ENCODE measurements around the gene IDH3A. TPM values are rescaled to one million over a fixed set of nuclear protein-coding genes. Genes with fewer than 3 reads are reported as not detected.

Gene IDH3A
- total RNA-seq, 1 experiment from 2014 or later: 111 TPM

DNA sequence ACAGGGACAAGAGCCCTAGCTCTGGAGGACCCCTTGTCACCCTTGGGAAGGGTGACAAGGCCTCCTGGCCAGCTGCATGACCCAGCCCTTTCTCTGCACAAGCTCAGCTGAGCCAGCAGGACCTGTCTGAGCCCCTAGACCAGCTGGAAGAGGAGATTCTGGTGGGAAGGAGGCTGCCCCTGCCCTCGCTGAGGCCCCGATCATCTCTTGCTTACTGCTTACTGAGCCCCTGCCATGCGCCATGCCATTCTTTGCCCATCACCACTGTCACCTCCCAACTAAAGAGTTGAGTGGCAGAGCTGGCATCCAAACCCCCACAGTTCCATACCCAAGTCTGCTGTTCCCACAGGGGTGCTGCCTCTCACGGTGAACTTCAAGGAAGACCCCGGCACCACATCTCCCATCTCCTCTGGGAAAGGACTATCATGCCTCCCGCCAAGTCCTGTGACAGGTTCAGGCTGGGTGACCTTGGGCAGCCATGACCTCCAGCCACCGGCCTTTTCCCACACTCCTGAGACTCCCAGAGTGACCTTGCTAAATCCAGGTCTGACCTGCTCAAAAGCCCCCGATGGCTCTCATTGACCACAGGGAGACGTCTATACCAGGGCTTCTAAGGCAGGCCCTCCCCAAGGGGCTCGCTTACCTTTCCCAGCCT, 51.2 kb downstream of the IDH3A start:
- Mint-ChIP-seq H3K4me1 (ENCODE audit: low read depth, unreplicated experiment) (no peaks in the 10 kb centered on the region), H3K4me3 (ENCODE audit: low read depth, unreplicated experiment) (no peak overlapping the region), H3K36me3 (ENCODE audit: insufficient read depth, unreplicated experiment) (no peaks in the 10 kb centered on the region), H3K27me3 (ENCODE audit: unreplicated experiment) (peaks cover 37% of the 10 kb centered on the region), H3K27ac (ENCODE audit: unreplicated experiment) (no peak overlapping the region), H3K9me3 (ENCODE audit: low read depth, unreplicated experiment) (no peaks in the 10 kb centered on the region)
- intact Hi-C loops (cut with micrococcal nuclease; ENCODE audit: unreplicated experiment): no loop called here
- CTCF ChIA-PET: no interaction called here
- TF ChIP-seq, protein P1, sequence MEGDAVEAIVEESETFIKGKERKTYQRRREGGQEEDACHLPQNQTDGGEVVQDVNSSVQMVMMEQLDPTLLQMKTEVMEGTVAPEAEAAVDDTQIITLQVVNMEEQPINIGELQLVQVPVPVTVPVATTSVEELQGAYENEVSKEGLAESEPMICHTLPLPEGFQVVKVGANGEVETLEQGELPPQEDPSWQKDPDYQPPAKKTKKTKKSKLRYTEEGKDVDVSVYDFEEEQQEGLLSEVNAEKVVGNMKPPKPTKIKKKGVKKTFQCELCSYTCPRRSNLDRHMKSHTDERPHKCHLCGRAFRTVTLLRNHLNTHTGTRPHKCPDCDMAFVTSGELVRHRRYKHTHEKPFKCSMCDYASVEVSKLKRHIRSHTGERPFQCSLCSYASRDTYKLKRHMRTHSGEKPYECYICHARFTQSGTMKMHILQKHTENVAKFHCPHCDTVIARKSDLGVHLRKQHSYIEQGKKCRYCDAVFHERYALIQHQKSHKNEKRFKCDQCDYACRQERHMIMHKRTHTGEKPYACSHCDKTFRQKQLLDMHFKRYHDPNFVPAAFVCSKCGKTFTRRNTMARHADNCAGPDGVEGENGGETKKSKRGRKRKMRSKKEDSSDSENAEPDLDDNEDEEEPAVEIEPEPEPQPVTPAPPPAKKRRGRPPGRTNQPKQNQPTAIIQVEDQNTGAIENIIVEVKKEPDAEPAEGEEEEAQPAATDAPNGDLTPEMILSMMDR (IDR thresholded peaks at IDR 0.05; ENCODE audit: unreplicated experiment): no peak
- no TSS peak for BruUV-seq (replicated peaks)
- DNase-seq: no peak

DNA sequence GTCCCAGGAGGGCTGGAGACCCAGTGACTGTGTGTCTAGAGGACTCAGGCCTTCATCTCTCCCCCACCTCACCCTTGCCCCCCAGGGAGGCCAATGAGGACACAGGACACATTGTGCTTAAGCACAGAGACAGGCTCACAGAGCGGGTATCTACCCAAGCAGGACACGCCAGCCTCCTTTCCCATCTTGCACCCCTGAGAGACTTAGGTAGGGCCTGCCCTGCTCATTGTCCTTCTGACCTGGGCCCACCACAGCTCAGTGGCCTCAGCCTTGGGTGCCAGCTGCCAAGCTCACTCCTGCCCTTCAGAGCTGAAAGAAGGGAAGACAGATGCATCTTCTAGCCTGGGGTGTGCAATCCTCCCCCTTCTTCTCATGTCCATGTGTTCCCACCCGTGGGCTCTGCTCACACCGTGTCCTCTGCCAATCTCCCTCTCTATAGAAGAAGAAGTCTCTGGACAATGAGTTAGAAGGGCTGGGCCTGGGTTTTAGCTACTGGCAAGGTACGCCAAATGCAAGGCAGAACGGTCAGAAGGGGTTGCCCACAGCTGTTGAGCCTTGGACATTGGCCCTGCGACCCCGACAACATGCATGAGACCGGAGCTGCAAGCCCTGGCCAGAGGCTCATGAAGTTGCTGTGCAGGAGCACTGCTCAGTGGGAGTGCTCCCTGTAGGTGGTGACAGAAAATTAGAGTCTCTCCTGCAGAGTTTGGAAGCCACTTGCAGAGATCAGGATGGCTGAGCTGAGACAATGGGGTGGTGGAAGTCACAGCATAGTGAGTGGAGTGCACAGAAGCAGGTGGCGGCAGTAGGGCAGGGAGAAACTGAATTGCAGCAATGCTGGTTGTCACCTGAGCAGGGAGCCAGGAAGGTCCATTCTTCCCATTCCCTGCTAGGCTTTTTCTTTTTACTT, 52.4 kb downstream of the IDH3A start:
- peaks cover 37% of the 10 kb centered on the region for H3K27me3 Mint-ChIP-seq (ENCODE audit: unreplicated experiment)
- no TSS peak for BruUV-seq (replicated peaks)
- no peaks in the 10 kb centered on the region for H3K9me3 Mint-ChIP-seq (ENCODE audit: low read depth, unreplicated experiment)
- H3K4me1 Mint-ChIP-seq (ENCODE audit: low read depth, unreplicated experiment): no peaks in the 10 kb centered on the region
- H3K27ac Mint-ChIP-seq (ENCODE audit: unreplicated experiment): no peak overlapping the region
- H3K4me3 Mint-ChIP-seq (ENCODE audit: low read depth, unreplicated experiment): no peak overlapping the region
- H3K36me3 Mint-ChIP-seq (ENCODE audit: insufficient read depth, unreplicated experiment): no peaks in the 10 kb centered on the region
- DNase-seq: no peak
- intact Hi-C loops (cut with micrococcal nuclease; ENCODE audit: unreplicated experiment): no loop called here
- TF ChIP-seq, protein P1 (IDR thresholded peaks at IDR 0.05; ENCODE audit: unreplicated experiment): no peak
- CTCF ChIA-PET: interaction anchor here (0.6 kb wide), 1 partner anchor 86 kb away, joined by 3 read pairs; no protein-coding TSS in a partner anchor

DNA sequence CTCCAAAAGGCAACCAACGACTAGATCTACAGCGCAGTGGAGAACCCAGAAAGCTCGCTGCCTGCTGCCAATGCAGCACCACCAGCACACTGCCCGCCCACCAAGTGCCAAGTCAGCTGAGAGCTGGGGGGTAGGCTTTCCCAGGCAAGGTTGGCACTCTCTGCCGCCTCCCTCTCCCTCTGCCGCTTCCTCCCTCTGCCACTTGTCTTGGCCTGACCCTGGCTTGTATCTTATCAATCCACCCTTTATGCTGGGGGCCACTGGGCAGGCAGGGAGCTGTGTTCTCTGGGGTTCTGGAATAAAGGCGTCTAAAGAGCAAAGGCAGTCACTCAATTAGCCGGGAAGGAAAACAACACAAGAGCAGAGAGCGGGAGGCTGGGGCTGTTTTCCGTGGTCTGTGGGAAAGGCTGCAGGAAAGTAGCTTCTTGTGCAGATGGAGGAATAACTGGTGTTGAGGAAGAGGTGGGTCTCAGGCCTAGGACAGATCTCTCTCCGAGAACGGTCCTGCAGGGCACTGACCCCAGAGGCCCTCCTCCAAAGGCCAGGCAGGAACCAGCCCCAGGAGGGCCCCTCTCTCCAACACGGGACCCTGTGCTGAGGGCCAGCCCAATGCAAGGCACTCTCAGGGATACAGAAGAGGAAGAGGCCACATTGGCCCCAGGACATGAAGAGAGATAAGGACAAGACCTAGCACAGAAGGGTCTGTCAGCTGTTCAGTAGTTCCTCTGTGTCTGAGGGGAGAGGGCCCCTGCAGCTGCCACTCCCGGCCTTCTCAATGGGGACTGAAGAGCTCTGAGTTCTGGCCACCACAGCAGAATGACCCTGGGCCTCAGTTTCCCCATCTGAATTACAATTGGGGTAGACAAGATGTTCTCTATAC, 54.4 kb downstream of the IDH3A start:
- Mint-ChIP-seq H3K36me3 (ENCODE audit: insufficient read depth, unreplicated experiment) (no peaks in the 10 kb centered on the region), H3K27me3 (ENCODE audit: unreplicated experiment) (peaks cover 37% of the 10 kb centered on the region), H3K4me1 (ENCODE audit: low read depth, unreplicated experiment) (peaks cover 8% of the 10 kb centered on the region), H3K4me3 (ENCODE audit: low read depth, unreplicated experiment) (no peak overlapping the region), H3K9me3 (ENCODE audit: low read depth, unreplicated experiment) (no peaks in the 10 kb centered on the region), H3K27ac (ENCODE audit: unreplicated experiment) (no peak overlapping the region)
- CTCF ChIA-PET: interaction anchor here (0.5 to 1.0 kb wide), 4 partner anchors 9 to 890 kb away, joined by 3 to 4 read pairs (median 3); no protein-coding TSS in a partner anchor
- no TSS peak for BruUV-seq (replicated peaks)
- no peak for DNase-seq
- TF ChIP-seq, protein P1 (IDR thresholded peaks at IDR 0.05; ENCODE audit: unreplicated experiment): no peak
- intact Hi-C loops (cut with micrococcal nuclease; ENCODE audit: unreplicated experiment): no loop called here

Measured in Calu3 (cell line).